ENCODE data around the gene PRODH2. TPM values are rescaled to one million over a fixed set of nuclear protein-coding genes. Genes with fewer than 3 reads are reported as not detected.
A peak's percentile ranks its signal among the peaks of the same experiment; 100 is the strongest.
"Not testable (repeated sequence)": the region's sequence is repeated elsewhere in the genome, so short reads cannot be mapped to it uniquely, and the experiment has no call there.

Gene PRODH2
- total RNA-seq, 2 donors from 2014 or later = not detected

- ATAC-seq (replicated peaks in 1 of 2) (no peak), DNase-seq (no peak)
- Mint-ChIP-seq H3K9me3 (no peaks in the 10 kb centered on the region), H3K4me1 (ENCODE audit: low read depth) (peaks cover 10% of the 10 kb centered on the region), H3K27me3 (ENCODE audit: low read depth) (peaks cover 14% of the 10 kb centered on the region), H3K4me3 (no peak overlapping the region), H3K27ac (no peak overlapping the region), H3K36me3 (ENCODE audit: insufficient read depth in 2 of 2) (no peaks in the 10 kb centered on the region)
Measured at GRCh38 chr19:35801828-35802227, 10.8 kb downstream of the PRODH2 start.

DNA sequence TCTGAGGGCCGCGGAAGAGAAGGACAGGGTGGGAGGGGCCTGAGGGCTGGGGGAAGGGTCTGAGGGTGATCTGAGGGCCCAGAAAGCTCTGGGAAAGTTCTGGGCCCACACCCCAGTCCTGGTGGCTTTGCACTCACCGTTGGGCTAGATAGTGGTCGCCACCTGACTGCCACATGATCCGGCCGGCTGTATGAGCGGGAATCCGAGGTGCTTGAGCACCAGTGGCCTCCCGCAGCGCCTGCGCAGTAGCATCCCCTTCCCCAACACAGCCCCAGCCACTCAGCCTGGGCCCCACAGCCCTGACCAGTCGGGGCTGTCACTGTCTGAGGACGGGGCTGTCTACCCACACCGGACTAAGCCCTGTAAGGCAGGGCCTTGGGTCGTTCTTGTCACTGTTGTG lies 15.0 kb downstream of the PRODH2 start:
- peaks cover 6% of the 10 kb centered on the region for H3K4me1 Mint-ChIP-seq (ENCODE audit: low read depth)
- H3K36me3 Mint-ChIP-seq (ENCODE audit: insufficient read depth in 2 of 2) = no peaks in the 10 kb centered on the region
- no peak overlapping the region for H3K4me3 Mint-ChIP-seq
- H3K27ac Mint-ChIP-seq = no peak overlapping the region
- no peaks in the 10 kb centered on the region for H3K9me3 Mint-ChIP-seq
- peak; percentile 22 to 48 for ATAC-seq (replicated peaks in 1 of 2)
- H3K27me3 Mint-ChIP-seq (ENCODE audit: low read depth) = peaks cover 26% of the 10 kb centered on the region
- peak in 1 of 2 donors; percentile 20 for DNase-seq

DNA sequence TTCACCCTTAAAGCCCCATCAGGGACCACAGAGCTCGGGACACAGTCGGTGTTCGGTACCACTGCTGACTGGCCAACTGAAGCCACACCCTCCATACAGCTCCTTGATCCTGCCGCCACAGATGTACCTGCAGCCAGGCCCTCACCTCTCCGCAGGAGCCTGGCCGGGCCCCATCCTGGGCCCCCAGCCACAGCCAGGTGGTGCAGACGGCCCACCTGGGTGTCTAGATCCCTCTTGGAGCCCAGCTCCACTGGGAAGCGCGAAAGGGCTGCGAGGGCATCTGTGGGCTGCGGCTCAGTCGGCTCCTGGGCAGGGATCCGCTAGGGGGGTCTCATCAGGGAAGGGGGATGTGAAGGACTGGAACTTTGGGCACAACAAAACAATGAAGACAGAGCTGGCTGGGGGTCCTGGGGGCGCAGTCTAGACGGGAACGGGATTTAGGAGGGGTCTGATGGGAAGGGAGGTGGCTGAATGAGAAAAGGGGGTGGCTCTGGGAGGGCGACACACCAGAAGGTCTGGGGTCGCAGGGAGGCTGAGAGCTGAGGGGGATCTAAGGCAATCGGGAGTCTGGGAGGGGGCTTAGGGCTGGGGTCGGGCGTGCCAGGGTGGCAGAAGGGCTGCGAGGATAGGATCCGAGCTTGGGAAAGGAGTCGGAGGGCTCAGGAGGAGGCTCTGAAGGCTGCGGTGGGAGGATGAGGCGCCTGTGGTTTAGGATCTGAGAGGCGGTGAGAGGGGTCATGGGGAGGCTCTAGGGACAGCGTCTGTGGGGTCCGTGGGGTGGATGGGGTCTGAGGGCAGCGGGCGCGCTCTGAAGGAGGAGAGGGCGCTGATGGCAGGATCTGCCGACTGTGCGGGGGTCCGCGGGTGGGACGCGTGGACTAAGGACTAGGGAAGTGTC lies 15.8 kb downstream of the PRODH2 start:
- Mint-ChIP-seq H3K36me3 (ENCODE audit: insufficient read depth in 2 of 2) (no peaks in the 10 kb centered on the region), H3K4me3 (peak overlapping the region in 1 of 2 donors; percentile 13)

GRCh38 chr19:35795564-35795963 lies 17.1 kb downstream of the PRODH2 start:
- H3K4me1 Mint-ChIP-seq (ENCODE audit: low read depth); H3K9me3 Mint-ChIP-seq; ATAC-seq (replicated peaks in 1 of 2); H3K27ac Mint-ChIP-seq; H3K4me3 Mint-ChIP-seq; DNase-seq; H3K36me3 Mint-ChIP-seq (ENCODE audit: insufficient read depth in 2 of 2): not testable (repeated sequence)
- peaks cover 26% of the 10 kb centered on the region for H3K27me3 Mint-ChIP-seq (ENCODE audit: low read depth)

More for the DNA sequence above, 15.8 kb downstream of the PRODH2 start:
- no peak for DNase-seq
- H3K4me1 Mint-ChIP-seq (ENCODE audit: low read depth) = peaks cover 6% of the 10 kb centered on the region
- H3K27ac Mint-ChIP-seq = peak overlapping the region; percentile 30
- peak in 1 of 2 donors; percentile 7 for ATAC-seq (replicated peaks in 1 of 2)
- H3K9me3 Mint-ChIP-seq = no peaks in the 10 kb centered on the region
- H3K27me3 Mint-ChIP-seq (ENCODE audit: low read depth) = peaks cover 26% of the 10 kb centered on the region

- Mint-ChIP-seq H3K27ac (no peak overlapping the region), H3K36me3 (ENCODE audit: insufficient read depth in 2 of 2) (no peaks in the 10 kb centered on the region), H3K4me1 (ENCODE audit: low read depth) (peaks cover 6% of the 10 kb centered on the region), H3K9me3 (no peaks in the 10 kb centered on the region), H3K27me3 (ENCODE audit: low read depth) (peaks cover 26% of the 10 kb centered on the region), H3K4me3 (no peak overlapping the region)
- no peak for ATAC-seq (replicated peaks in 1 of 2)
- DNase-seq = no peak
Measured at GRCh38 chr19:35793381-35794165, 19.1 kb downstream of the PRODH2 start.

DNA sequence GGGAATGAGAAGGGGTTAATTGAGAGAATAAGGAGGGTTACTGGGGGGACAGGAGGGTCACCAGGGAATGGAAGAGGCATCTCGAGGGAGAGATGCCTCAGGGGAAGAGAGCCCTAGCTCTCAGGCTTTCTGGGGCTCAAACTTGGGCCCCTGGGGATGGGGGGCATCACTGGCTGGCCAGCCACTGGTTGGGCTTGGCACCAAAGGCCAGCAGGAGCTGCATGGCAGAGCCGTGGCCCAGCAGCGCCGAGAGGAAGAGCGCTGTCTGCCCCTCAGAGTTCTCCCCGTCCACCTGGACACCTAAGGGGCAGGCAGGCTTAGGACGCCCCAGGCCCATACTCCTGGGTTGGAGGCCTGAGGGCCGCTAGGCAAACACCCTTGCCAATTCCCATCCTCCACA lies 19.8 kb downstream of the PRODH2 start:
- Mint-ChIP-seq H3K36me3 (ENCODE audit: insufficient read depth in 2 of 2) (no peaks in the 10 kb centered on the region), H3K27ac (no peak overlapping the region), H3K4me1 (ENCODE audit: low read depth) (peaks cover 6% of the 10 kb centered on the region), H3K4me3 (no peak overlapping the region), H3K27me3 (ENCODE audit: low read depth) (peaks cover 21% of the 10 kb centered on the region), H3K9me3 (no peaks in the 10 kb centered on the region)
- ATAC-seq (replicated peaks in 1 of 2) = no peak
- no peak for DNase-seq

GRCh38 chr19:35792312-35792711 lies 20.3 kb downstream of the PRODH2 start:
- H3K9me3 Mint-ChIP-seq = no peaks in the 10 kb centered on the region
- no peak overlapping the region for H3K27ac Mint-ChIP-seq
- no peak for ATAC-seq (replicated peaks in 1 of 2)
- H3K36me3 Mint-ChIP-seq (ENCODE audit: insufficient read depth in 2 of 2) = no peaks in the 10 kb centered on the region
- no peak for DNase-seq
- H3K4me3 Mint-ChIP-seq = no peak overlapping the region
- peaks cover 17% of the 10 kb centered on the region for H3K27me3 Mint-ChIP-seq (ENCODE audit: low read depth)
- H3K4me1 Mint-ChIP-seq (ENCODE audit: low read depth) = peaks cover 6% of the 10 kb centered on the region

- Mint-ChIP-seq H3K27me3 (ENCODE audit: low read depth) (peaks cover 12% of the 10 kb centered on the region), H3K4me1 (ENCODE audit: low read depth) (peaks cover under 1% of the 10 kb centered on the region), H3K27ac (no peak overlapping the region), H3K36me3 (ENCODE audit: insufficient read depth in 2 of 2) (no peaks in the 10 kb centered on the region), H3K4me3 (no peak overlapping the region), H3K9me3 (no peaks in the 10 kb centered on the region)
- ATAC-seq (replicated peaks in 1 of 2) (no peak), DNase-seq (no peak)
Measured at GRCh38 chr19:35791814-35792279, 20.8 kb downstream of the PRODH2 start.

DNA sequence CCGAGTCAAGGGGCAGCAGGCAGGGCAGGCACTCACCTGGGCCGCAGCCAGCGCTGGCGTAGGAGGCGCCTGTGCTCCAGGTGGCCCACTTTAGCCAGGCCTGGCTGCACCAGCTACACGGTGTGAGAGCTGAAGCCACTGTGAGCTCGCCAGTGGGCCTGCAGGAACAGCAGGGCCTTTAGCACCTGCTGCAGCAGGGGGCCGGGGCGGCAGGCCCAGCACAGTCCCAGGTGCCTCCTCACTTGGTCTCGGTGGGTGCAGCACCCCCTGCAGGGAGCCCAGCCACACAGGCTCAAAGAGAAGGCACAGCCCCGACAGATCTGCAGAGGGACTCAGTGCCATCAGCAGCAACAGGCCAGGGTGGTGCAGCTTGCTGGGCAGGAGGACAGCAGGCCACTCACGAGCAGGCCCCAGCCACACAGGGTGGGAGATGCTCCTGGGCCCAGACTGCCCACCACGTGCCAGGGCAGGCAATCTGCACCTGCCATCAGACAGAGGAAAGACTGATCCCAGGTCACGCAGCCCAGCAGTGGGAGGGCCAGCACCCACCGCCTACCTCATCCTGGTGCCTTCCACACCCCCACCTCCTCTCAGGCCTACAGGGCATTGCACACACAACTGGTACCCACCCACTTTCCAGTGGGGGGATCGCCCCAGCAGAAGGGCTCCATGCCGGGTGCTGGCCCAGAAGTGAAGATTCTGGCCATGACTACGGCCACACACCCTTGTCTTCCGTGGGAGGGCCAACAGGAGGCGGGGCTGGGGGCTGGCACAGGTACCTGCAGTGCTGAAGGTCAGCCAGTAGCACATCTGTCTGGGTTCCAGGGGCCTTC lies 21.4 kb downstream of the PRODH2 start:
- no peaks in the 10 kb centered on the region for H3K4me1 Mint-ChIP-seq (ENCODE audit: low read depth)
- no peak overlapping the region for H3K4me3 Mint-ChIP-seq
- H3K9me3 Mint-ChIP-seq = no peaks in the 10 kb centered on the region
- ATAC-seq (replicated peaks in 1 of 2) (peak; percentile 32 to 41), DNase-seq (peak; percentile 17 to 18)
- peaks cover 5% of the 10 kb centered on the region for H3K27me3 Mint-ChIP-seq (ENCODE audit: low read depth)
- no peaks in the 10 kb centered on the region for H3K36me3 Mint-ChIP-seq (ENCODE audit: insufficient read depth in 2 of 2)
- no peak overlapping the region for H3K27ac Mint-ChIP-seq

GRCh38 chr19:35789978-35790944 lies 22.4 kb downstream of the PRODH2 start:
- Mint-ChIP-seq H3K9me3 (no peaks in the 10 kb centered on the region), H3K27me3 (ENCODE audit: low read depth) (no peaks in the 10 kb centered on the region), H3K27ac (no peak overlapping the region), H3K4me1 (ENCODE audit: low read depth) (no peaks in the 10 kb centered on the region), H3K4me3 (no peak overlapping the region), H3K36me3 (ENCODE audit: insufficient read depth in 2 of 2) (no peaks in the 10 kb centered on the region)
- ATAC-seq (replicated peaks in 1 of 2) (no peak), DNase-seq (no peak)

DNA sequence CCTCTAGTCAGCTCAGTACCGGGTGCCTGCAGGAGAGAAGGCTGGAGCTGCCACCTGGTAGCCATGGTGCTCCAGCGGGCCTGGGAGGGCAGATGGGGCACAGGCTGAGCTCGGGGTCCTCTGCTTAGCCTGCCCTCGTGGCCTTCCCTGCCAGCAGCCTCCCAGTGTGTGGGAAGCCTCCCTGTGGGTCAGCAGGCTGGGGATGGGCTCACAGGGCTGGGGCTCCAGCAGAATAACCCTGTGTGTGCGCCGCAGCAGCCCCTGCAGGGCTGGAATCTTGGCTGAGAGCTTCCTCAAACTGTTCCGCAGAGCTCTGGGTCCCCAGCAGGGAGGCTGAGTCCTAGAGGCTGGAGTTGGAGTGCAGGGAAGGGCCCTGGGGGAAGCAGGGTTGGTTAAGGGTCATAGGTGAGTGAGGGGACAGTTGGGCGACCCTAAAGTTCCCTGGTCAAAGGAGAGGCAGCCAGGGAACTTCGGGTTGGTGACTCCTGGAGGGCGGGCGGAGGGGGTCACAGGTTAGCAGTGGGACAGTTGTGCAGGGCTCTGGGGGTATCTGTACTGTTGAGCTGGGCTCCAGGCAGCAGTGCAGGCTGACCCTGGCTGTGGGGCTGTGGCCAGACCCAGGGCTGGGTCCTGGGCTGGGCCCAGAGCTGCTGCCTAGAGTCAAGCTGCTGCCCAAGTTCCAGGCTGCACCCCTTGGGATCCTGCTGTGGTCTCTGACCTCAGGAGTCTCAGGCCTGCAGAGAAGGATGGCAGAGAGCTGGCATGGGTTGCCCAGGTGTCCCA lies 23.3 kb downstream of the PRODH2 start:
- ATAC-seq (replicated peaks in 1 of 2) (no peak), DNase-seq (no peak)
- no peaks in the 10 kb centered on the region for H3K36me3 Mint-ChIP-seq (ENCODE audit: insufficient read depth in 2 of 2)
- H3K27ac Mint-ChIP-seq = no peak overlapping the region
- no peaks in the 10 kb centered on the region for H3K9me3 Mint-ChIP-seq
- no peaks in the 10 kb centered on the region for H3K27me3 Mint-ChIP-seq (ENCODE audit: low read depth)
- no peaks in the 10 kb centered on the region for H3K4me1 Mint-ChIP-seq (ENCODE audit: low read depth)
- H3K4me3 Mint-ChIP-seq = no peak overlapping the region

Data from activated T-cell treated with anti-CD3 and anti-CD28 coated beads, Interleukin-2, amount 50 U/mL, for 72 hours (primary cell).